ENCODE measurements around the gene MRPL2.
"Not testable (repeated sequence)": the region's sequence is repeated elsewhere in the genome, so short reads cannot be mapped to it uniquely, and the experiment has no call there.

The MRPL2 gene

DNA sequence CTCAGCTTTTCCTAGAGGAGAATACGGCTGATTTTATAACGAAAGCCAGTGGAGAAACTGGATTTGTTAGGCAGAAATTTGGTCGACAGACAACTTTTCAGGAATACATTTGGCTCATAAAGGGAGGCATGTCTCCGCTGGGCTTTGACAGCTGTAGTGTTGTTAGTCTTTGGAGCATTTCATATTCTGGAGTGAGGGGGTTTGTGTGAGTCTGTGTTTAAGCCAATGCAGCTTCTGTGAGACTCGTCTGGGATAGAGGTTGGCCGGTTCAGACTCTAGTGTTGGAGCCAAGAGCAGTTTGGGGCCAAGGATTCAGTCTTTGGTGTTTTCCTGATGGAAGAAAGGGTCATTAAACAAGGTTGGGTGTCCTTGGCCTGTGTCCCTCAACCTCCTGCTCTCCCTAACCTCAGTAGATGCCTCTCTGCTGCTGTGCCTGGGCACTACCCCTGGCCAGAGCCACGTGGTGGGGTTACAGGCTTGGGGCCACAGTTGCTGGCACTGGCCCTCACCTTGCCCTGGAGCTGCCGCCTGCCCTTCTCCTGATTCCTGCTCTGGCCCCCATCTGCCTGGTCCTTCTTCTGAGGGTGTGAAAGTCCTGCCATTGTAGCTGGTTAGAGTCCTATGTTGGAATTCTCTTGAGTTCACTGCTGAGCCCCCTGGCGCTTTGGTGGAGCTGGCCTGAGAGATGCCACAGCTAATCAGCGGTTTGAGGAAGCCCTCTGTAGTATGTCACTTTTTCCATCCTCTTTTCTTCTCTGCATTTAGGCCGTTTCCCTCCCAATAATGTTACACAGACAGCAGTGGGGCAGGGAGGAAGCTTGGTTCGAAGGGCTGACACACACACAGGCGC, 23.8 kb upstream of the MRPL2 start:
- DNase-seq (ENCODE audit: low spot score) = no peak

DNA sequence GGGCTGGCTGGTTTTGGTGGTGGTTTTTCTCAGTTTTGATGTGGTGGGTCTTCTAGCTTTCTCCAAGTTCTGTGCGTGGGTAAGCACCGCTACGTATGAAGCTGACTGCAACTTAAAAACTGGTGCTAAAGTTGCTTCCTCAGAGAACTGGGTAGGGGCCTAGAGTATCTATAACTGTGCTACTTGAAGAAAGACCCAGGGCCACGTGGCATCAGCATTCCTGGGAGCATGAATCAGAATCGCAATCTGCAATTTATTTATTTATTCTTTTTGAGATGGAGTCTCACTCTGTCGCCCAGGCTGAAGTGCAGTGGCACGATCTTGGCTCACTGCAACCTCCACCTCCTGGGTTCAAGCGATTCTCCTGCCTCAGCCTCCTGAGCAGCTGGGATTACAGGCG, 22.7 kb upstream of the MRPL2 start:
- not testable (repeated sequence) for DNase-seq (ENCODE audit: low spot score)

DNA sequence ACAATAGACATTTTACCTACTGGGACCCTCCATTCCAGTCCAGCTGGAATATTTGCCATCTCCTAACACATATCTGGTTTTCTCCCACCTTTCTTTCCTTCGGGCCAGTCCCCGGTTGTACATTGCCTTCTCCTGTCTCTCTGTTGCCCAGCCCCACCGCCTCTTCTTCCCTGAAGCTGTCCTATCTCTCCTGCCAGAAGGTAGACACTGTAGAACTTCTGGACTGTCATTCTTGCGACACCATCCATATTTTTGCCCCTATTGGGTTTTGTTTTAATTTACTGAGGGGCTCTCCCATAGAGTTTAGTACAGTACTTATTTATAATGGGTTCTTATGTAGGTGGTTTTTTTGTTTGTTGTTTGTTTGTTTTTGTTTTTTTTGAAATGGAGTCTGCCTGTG, 21.8 kb upstream of the MRPL2 start:
- no peak for DNase-seq (ENCODE audit: low spot score)

GRCh38 chr6:43078691-43079090, 19.5 kb upstream of the MRPL2 start:
- peak; percentile 51 for DNase-seq (ENCODE audit: low spot score)

- DNase-seq (ENCODE audit: low spot score) = peak; percentile 60
Observed at GRCh38 chr6:43077981-43078511, 18.8 kb upstream of the MRPL2 start.

GRCh38 chr6:43077333-43077809, 18.1 kb upstream of the MRPL2 start:
- no peak for DNase-seq (ENCODE audit: low spot score)

GRCh38 chr6:43076464-43077332, 17.5 kb upstream of the MRPL2 start:
- DNase-seq (ENCODE audit: low spot score) = peak; percentile 28

- peak; percentile 45 for DNase-seq (ENCODE audit: low spot score)
Observed at GRCh38 chr6:43075670-43076463, 16.6 kb upstream of the MRPL2 start, which contains the start of gene PTK7. TSS of gene PTK7 (plus strand) at chr6:43076314. CDS start at chr6:43076489, 175 bp downstream.

- peak; percentile 62 for DNase-seq (ENCODE audit: low spot score)
Observed at GRCh38 chr6:43074847-43075669, 15.8 kb upstream of the MRPL2 start.

DNA sequence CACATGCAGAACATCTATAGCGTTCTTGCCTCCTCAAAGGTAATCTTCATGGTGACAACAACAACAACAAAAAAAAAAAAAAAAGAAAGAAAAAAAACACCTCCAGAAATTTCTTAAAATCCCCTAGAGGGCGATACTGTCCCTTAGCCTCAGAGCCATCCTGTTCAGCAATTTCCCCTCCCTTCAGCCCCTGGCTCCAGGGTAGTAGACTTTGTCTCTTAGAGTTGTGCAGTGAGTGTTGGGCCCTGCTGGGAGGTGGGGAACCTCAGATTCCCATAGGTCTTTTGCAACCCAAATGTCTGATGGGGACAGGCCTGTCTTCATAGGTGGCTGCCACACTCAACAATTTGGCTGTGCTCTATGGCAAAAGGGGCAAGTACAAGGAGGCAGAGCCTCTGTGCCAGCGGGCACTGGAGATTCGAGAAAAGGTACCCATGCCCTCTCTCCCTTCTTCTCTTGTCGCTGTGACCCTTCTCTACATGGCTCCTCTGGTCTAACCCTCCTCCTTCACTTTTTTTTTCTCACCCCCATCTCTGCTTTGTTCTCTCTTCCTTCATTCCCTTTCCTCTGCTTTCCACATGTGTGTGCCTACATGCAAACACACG, 10.9 kb upstream of the MRPL2 start:
- DNase-seq (ENCODE audit: low spot score) = peak; percentile 80

DNA sequence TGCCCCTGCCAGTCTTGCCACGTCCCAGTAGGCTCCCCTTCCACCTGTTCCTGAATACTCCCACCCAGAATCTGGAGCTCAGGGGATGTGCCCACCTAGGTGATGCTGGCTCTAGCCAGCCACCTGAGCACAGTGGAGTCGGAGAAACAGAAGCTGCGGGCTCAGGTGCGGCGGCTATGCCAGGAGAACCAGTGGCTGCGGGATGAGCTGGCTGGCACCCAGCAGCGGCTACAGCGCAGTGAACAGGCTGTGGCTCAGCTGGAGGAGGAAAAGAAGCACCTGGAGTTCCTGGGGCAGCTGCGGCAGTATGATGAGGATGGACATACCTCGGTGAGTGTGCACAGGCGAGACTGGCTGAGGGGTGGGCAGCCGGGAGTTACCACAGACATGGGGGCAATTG, 3.6 kb upstream of the MRPL2 start:
- no peak for DNase-seq (ENCODE audit: low spot score)

DNA sequence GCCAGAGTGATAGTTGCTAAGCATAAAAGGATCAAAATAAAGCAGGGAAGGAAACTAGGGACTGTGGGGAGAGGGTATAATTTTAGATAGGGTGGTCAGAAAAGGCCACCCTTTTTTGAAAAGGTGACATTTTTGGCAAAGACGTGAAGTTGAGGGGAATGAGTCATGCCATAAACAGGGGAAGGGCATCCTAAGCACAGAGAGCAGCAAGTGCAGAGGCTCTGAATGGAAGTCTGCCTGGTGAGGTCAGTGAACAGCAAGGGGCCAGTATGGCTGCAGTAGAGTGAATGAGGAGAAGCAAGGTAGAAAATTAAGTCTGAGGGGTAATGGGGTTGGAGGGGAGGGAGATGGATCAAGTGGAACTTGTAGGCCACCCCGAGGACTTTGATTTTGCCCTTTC, 2.6 kb upstream of the MRPL2 start:
- DNase-seq (ENCODE audit: low spot score) = no peak

- DNase-seq (ENCODE audit: low spot score) = no peak
Observed at GRCh38 chr6:43060755-43061633, 1.8 kb upstream of the MRPL2 start.

DNA sequence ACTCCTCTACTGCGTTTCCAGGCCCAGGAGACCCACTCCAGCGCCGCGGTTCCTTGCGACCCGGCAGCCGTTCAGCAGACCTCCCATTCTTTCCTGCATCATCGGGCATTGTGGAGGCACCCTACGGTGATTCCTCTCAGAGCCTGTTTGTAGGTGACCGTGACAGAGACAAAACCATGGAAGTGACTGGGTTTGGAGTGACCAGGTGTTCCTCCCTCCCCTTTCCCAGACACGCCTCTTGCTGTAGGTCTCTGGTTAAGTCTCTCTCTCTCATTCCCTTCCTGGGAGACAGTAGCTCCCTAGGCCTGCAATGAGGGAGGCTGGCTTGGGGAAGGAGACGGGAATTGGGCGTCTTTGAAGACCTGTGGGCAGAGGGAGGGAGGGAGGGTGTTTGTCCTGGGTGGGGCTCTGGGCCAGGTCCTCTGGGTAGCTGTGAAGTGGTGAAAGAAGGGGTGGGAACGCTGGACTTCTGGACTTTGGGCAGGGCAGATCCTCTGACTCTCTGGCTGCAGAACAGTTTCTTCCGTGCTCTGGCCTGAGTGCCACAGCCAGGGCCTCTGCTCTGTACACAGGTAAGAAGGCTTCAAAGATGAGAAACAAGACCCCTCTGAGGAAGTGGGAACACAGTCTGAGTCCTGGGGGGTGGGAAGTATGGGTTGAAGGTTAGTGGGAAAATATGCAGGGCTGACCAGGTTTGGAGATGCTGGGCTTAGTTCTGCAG, 960 bp upstream of the MRPL2 start:
- DNase-seq (ENCODE audit: low spot score) = no peak

GRCh38 chr6:43058531-43058930, 703 bp downstream of the MRPL2 start:
- DNase-seq (ENCODE audit: low spot score) = no peak

- DNase-seq (ENCODE audit: low spot score) = no peak
Observed at GRCh38 chr6:43055966-43056365, 3.3 kb downstream of the MRPL2 start.

DNA sequence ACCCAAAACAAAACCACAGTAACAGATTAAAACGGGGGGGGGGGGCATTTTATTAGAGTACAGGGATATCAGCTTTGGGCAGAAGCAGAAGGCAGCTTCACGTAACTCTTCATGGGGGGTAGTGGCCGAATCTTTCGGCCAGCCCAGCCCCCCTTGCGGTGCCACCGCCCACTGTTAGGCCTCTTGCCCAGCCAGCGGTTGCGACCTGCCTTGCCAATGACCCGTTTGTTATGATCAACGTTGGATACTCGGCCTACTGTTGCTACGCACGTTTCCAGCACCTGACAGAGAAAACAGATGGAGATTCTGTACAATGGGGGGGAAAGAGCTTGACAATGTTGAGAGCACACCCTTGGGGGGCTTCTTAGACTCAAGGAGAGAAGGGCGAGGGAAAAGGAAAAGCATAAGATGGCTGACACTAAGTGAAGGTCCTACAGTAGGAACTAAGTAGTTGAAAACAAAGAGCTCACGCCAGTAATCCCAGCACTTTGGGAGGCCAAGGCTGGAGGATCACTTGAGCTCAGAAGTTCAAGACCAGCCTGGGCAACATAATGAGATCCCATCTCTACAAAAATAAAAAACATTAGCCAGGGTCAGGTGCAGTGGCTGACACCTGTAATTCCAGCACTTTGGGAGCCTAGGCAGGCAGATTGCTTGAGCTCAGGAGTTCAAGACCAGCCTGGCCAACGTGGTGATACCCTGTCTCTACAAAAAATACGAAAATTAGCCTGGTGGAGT, 4.9 kb downstream of the MRPL2 start:
- DNase-seq (ENCODE audit: low spot score) = no peak

Data from AG08395 (cell line).